Measurements from ENCODE around the gene PNMA8B.

The PNMA8B gene

GRCh38 chr19:46490774-46491173 lies 4.9 kb downstream of the PNMA8B start:
- H3K27ac ChIP-seq, result no peak overlapping the region
- TF ChIP-seq ZFX (IDR thresholded peaks at IDR 0.05; ENCODE audit: borderline replicate concordance) (no peak), CTCF (IDR thresholded peaks at IDR 0.05) (no peak)

GRCh38 chr19:46489445-46490272 lies 6.0 kb downstream of the PNMA8B start:
- H3K27ac ChIP-seq, result no peak overlapping the region
- TF ChIP-seq CTCF (IDR thresholded peaks at IDR 0.05) (peak; percentile 67), ZFX (IDR thresholded peaks at IDR 0.05; ENCODE audit: borderline replicate concordance) (no peak)

- no peak overlapping the region for H3K27ac ChIP-seq
- TF ChIP-seq CTCF (IDR thresholded peaks at IDR 0.05), result no peak
These were observed 7.1 kb downstream of the PNMA8B start for GRCh38 chr19:46488551-46488950.

GRCh38 chr19:46487802-46488445 lies 7.7 kb downstream of the PNMA8B start:
- no peak overlapping the region for H3K27ac ChIP-seq
- no peak for TF ChIP-seq ZFX (IDR thresholded peaks at IDR 0.05; ENCODE audit: borderline replicate concordance)
- peak; percentile 81 for TF ChIP-seq CTCF (IDR thresholded peaks at IDR 0.05)

- no peak for TF ChIP-seq CTCF (IDR thresholded peaks at IDR 0.05)
- TF ChIP-seq ZFX (IDR thresholded peaks at IDR 0.05; ENCODE audit: borderline replicate concordance), result no peak
- H3K27ac ChIP-seq, result no peak overlapping the region
These were observed 8.4 kb downstream of the PNMA8B start for GRCh38 chr19:46487178-46487801.

- H3K27ac ChIP-seq, result no peak overlapping the region
- TF ChIP-seq ZFX (IDR thresholded peaks at IDR 0.05; ENCODE audit: borderline replicate concordance) (no peak), CTCF (IDR thresholded peaks at IDR 0.05) (no peak)
These were observed 9.3 kb downstream of the PNMA8B start for GRCh38 chr19:46486358-46486757.

GRCh38 chr19:46484656-46485055 lies 11.0 kb downstream of the PNMA8B start:
- no peak overlapping the region for H3K27ac ChIP-seq
- no peak for TF ChIP-seq ZFX (IDR thresholded peaks at IDR 0.05; ENCODE audit: borderline replicate concordance)
- no peak for TF ChIP-seq CTCF (IDR thresholded peaks at IDR 0.05)

All from 22Rv1 (cell line).